Measurements from ENCODE around the gene PHACTR3.

PHACTR3 gene

GRCh38 chr20:59574308-59574707 is 30.0 kb upstream of the PHACTR3 start:
- no peak for DNase-seq

GRCh38 chr20:59575216-59575615 is 29.1 kb upstream of the PHACTR3 start:
- DNase-seq = no peak

- no peak for DNase-seq
Measured at GRCh38 chr20:59575653-59576052, 28.7 kb upstream of the PHACTR3 start.

- DNase-seq = peak; percentile 90
Measured at GRCh38 chr20:59576216-59576953, 28.0 kb upstream of the PHACTR3 start.

GRCh38 chr20:59577037-59577808 is 27.1 kb upstream of the PHACTR3 start:
- DNase-seq = no peak

GRCh38 chr20:59577809-59578435 is 26.4 kb upstream of the PHACTR3 start:
- no peak for DNase-seq

- DNase-seq = no peak
Measured at GRCh38 chr20:59578436-59579403, 25.6 kb upstream of the PHACTR3 start.

GRCh38 chr20:59579404-59580145 is 24.8 kb upstream of the PHACTR3 start:
- no peak for DNase-seq

GRCh38 chr20:59580146-59580946 is 24.0 kb upstream of the PHACTR3 start:
- no peak for DNase-seq

- no peak for DNase-seq
Measured at GRCh38 chr20:59580991-59581401, 23.3 kb upstream of the PHACTR3 start.

- no peak for DNase-seq
Measured at GRCh38 chr20:59581993-59582679, 22.2 kb upstream of the PHACTR3 start.

- DNase-seq = no peak
Measured at GRCh38 chr20:59583428-59584277, 20.7 kb upstream of the PHACTR3 start.

- DNase-seq = no peak
Measured at GRCh38 chr20:59584278-59584925, 19.9 kb upstream of the PHACTR3 start.

- DNase-seq = no peak
Measured at GRCh38 chr20:59585714-59586409, 18.5 kb upstream of the PHACTR3 start.

GRCh38 chr20:59586613-59587012 is 17.7 kb upstream of the PHACTR3 start:
- no peak for DNase-seq

GRCh38 chr20:59587570-59587969 is 16.8 kb upstream of the PHACTR3 start:
- DNase-seq = no peak

- no peak for DNase-seq
Measured at GRCh38 chr20:59588236-59588855, 16.0 kb upstream of the PHACTR3 start.
